ENCODE data around the gene CSPG4. TPM values are rescaled to one million over a fixed set of nuclear protein-coding genes. Genes with fewer than 3 reads are reported as not detected.

Gene CSPG4
- total and polyA plus RNA-seq, 2 of the 8 experiments (the other 6 are each of a cell fraction or from before 2014, with no cell fraction given): 1.4 to 3.0 TPM

- FAIRE-seq: no peak
- peak overlapping the region; percentile 89 for H4K5ac ChIP-seq (ENCODE audit: insufficient read length, low read depth, low read length)
Measured at GRCh38 chr15:75639191-75639708, 73.4 kb downstream of the CSPG4 start.

More at GRCh38 chr15:75639191-75639708, 73.4 kb downstream of the CSPG4 start:
- Histone ChIP-seq H3K36me3 (ENCODE audit: control insufficient read depth in 2 of 4, insufficient read depth in 4 of 4, low read length in 3 of 4) (0 out of 8 replicates have a peak, but pooled peaks cover 0 to 4% (median 0%) of the 10 kb centered on the region in 4 experiments), H3K4me2 (ENCODE audit: insufficient read depth in 1 of 2, low read depth in 2 of 2, low read length in 2 of 2) (peak overlapping the region; percentile 85 to 98), H3K9ac (replicated peaks in 1 of 4; ENCODE audit: extremely low read depth in 1 of 4, low read depth in 3 of 4, low read length in 3 of 4) (peak overlapping the region; percentile 97 to 100 (median 99)), H2BK12ac (ENCODE audit: low read depth, low read length) (peak overlapping the region; percentile 100; the same call in 1 of the 2 replicates), H3K79me2 (ENCODE audit: control insufficient read depth in 1 of 2, insufficient read depth in 2 of 2, low read length in 2 of 2) (peaks cover 10 to 34% of the 10 kb centered on the region in 2 experiments), H3K56ac (replicated peaks; ENCODE audit: insufficient read length, low read depth, low read length) (peak overlapping the region; percentile 96), H3K4me1 (replicated peaks in 1 of 4; ENCODE audit: control insufficient read depth in 3 of 4, insufficient read depth in 4 of 4, low read length in 3 of 4) (peaks cover 2 to 10% (median 8%) of the 10 kb centered on the region in 4 experiments; a peak in 6 of 7 replicates), H3K4me3 (ENCODE audit: extremely low read depth in 1 of 4, insufficient read depth in 2 of 4, low read depth in 3 of 4, low read length in 4 of 4) (peak overlapping the region; percentile 82 to 99 (median 94)), H2BK120ac (replicated peaks; ENCODE audit: low read depth, low read length) (peak overlapping the region; percentile 13), H2BK15ac (ENCODE audit: low read length) (peak overlapping the region; percentile 81; the same call in 1 of the 2 replicates), H2BK20ac (ENCODE audit: low read length) (no peak overlapping the region), H3K23ac (ENCODE audit: insufficient read length) (no peak overlapping the region), H3K27me3 (replicated peaks in 1 of 4; ENCODE audit: control insufficient read depth in 3 of 4, extremely low read depth in 1 of 4, insufficient read depth in 3 of 4, low read length in 3 of 4) (no peaks in the 10 kb centered on the region), H3K23me2 (ENCODE audit: low read depth, low read length) (peaks cover 9% of the 10 kb centered on the region), H4K91ac (replicated peaks; ENCODE audit: insufficient read length, low read length) (peak overlapping the region; percentile 98), H3K79me1 (ENCODE audit: low read depth, low read length) (peaks cover 13% of the 10 kb centered on the region), H2BK5ac (ENCODE audit: low read depth, low read length) (peak overlapping the region; percentile 100), H4K8ac (ENCODE audit: extremely low read depth, insufficient read depth, low read length) (peak overlapping the region; percentile 99; the same call in 1 of the 2 replicates), H4K20me1 (replicated peaks in 1 of 2; ENCODE audit: control insufficient read depth in 1 of 2, insufficient read depth in 2 of 2, low read length in 2 of 2) (peaks cover 10 to 19% of the 10 kb centered on the region in 2 experiments), H3K14ac (ENCODE audit: insufficient read length) (no peak overlapping the region), H2AFZ (ENCODE audit: low read length) (no peak overlapping the region), H3K18ac (ENCODE audit: extremely low read depth, low read length) (0 out of 2 replicates have a peak overlapping the region, but pooled peaks have one; percentile 99), H3K27ac (ENCODE audit: low read depth, low read length) (peak overlapping the region; percentile 94), H3K4ac (replicated peaks; ENCODE audit: insufficient read length, low read depth, low read length) (peak overlapping the region; percentile 98), H3K9me3 (ENCODE audit: insufficient read depth in 2 of 2, low read depth in 1 of 2, low read length in 1 of 2) (no peaks in the 10 kb centered on the region), H2AK5ac (ENCODE audit: low read depth, low read length) (peak overlapping the region; percentile 96)
- CTCF ChIA-PET (ENCODE audit: partially characterized antibody): interaction anchor here (0.7 to 5.4 kb wide), 8 partner anchors 9 to 163 kb away, joined by 3 to 28 read pairs (median 6); partner anchors contain the start of gene SNUPN
- TF ChIP-seq EP300 (IDR thresholded peaks at IDR 0.05; ENCODE audit: borderline replicate concordance in 1 of 2, low read depth in 2 of 2, low read length in 2 of 2) (no peak), GABPA (IDR thresholded peaks at IDR 0.05; ENCODE audit: borderline replicate concordance, insufficient read depth, low read length) (no peak), CREB1 (IDR thresholded peaks at IDR 0.05) (peak; percentile 13; the same call in 1 of the 2 replicates), CHD1 (IDR thresholded peaks at IDR 0.05; ENCODE audit: low read depth, low read length) (no peak), MAFK (IDR thresholded peaks at IDR 0.05; ENCODE audit: low read depth, low read length) (no peak), NANOG (IDR thresholded peaks at IDR 0.05; ENCODE audit: insufficient read depth, low read depth, low read length, poor library complexity, severe bottlenecking) (no peak), SRF (IDR thresholded peaks at IDR 0.05; ENCODE audit: low read depth, low read length) (no peak), MAX (IDR thresholded peaks at IDR 0.05) (peak; percentile 35; the same call in 1 of the 2 replicates), TAF1 (IDR thresholded peaks at IDR 0.05; ENCODE audit: low read depth, low read length) (no peak)
- POLR2A ChIA-PET (ENCODE audit: partially characterized antibody): interaction anchor here (0.7 to 8.2 kb wide), 21 partner anchors 9 to 269 kb away, joined by 3 to 73 read pairs (median 6); partner anchors contain the start of genes CSPG4, SIN3A, SNUPN and SNX33
- 5% methylated on average over 16 of the region's 16 CpGs; no CpG with 5 or more reads in 1 of the 2 experiments for WGBS, 2 experiments (ENCODE audit: extremely low coverage in 1 of 2, insufficient coverage in 1 of 2, insufficient read length in 1 of 2, insufficient replicate concordance in 2 of 2, low coverage in 1 of 2, low lambda C conversion rate in 2 of 2, missing lambda C conversion rate in 1 of 2)
- DNase-seq (ENCODE audit: low read depth in 1 of 2, low spot score in 2 of 2): no peak

Data from H1 (cell line).